GM20431 (cell line): ENCODE data around the gene SLC7A7.
"Not testable (repeated sequence)": the region's sequence is repeated elsewhere in the genome, so short reads cannot be mapped to it uniquely, and the experiment has no call there.

Source experiments
- in situ Hi-C: fragments of 300-500 bp; cut with MseI, MboI; formaldehyde crosslinking; loops from one replicate; pipeline ENCODE4 v1.15.0; 2020; ENCODE audit warnings: low sequenced_read_pairs; ENCODE audit not compliant: unreplicated experiment

The SLC7A7 gene

GRCh38 chr14:22768947-22769346 is 46.3 kb downstream of the SLC7A7 start:
- in situ Hi-C loops = no loop called here

GRCh38 chr14:22767323-22767589 is 48.0 kb downstream of the SLC7A7 start:
- in situ Hi-C loops = no loop called here

DNA sequence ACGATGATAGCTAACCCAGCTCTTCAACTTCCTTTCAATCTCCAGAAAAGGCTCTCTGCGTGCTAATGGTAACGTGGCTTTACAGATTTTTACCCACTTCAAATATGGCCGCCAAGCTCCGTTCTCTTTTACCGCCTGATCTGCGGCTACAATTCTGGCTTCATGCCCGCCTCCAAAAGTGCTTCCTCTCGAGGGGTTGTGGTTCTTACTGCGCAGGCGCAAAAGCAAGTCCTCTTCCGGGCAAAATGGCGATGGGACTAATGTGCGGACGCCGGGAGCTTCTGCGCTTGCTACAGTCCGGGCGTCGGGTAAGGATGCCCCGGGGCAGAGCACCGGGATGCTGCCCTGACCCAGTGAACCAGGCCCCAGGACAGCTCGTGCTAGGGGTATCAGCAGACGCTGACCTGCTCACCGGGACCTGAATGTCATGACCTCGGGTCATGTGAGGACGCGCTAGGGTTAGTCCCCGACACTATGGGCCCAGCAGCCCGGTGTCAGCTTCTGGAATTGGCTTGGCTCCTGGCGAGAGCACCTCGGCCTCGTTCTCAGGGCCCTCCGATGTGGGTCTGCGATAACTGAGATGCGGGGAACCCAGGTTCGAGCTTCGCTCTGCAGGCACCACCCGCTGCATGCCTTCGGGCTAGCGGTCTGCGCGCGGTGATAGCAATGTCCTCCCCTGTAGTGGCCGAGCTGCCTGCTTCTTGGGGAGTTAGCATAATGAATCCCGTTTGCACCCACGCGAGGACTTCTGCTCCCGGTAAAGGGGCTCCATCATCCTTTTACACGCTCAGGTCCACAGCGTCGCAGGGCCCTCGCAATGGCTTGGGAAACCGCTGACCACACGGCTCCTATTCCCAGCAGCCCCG is 48.5 kb downstream of the SLC7A7 start, which contains the start of gene OXA1L:
OXA1L (plus strand) TSS at position 232 of the 866 bp plus-strand sequence; CDS start at position 246, 14 bp downstream.
- in situ Hi-C loops = no loop called here

- in situ Hi-C loops = no loop called here
Observed at GRCh38 chr14:22764382-22764781, 50.9 kb downstream of the SLC7A7 start.

GRCh38 chr14:22761734-22762133 is 53.5 kb downstream of the SLC7A7 start:
- in situ Hi-C loops = no loop called here

DNA sequence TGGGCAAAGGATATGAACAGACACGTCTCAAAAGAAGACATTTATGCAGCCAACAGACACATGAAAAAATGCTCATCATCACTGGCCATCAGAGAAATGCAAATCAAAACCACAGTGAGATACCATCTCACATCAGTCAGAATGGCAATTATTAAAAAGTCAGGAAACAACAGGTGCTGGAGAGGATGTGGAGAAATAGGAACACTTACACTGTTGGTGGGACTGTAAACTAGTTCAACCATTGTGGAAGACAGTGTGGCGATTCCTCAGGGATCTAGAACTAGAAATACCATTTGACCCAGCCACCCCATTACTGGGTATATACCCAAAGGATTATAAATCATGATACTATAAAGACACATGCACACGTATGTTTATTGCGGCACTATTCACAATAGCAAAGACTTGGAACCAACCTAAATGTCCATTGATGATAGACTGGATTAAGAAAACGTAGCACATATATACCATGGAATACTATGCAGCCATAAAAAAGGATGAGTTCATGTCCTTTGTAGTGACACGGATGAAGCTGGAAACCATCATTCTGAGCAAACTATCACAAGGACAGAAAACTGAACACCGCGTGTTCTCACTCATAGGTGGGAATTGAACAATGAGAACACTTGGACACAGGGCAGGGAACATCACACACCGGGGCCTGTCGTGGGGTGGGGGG is 57.1 kb downstream of the SLC7A7 start:
- in situ Hi-C loops = not testable (repeated sequence)

- in situ Hi-C loops = no loop called here
Observed at GRCh38 chr14:22753586-22753985, 61.6 kb downstream of the SLC7A7 start.

- in situ Hi-C loops = no loop called here
Observed at GRCh38 chr14:22752422-22752821, 62.8 kb downstream of the SLC7A7 start.

- in situ Hi-C loops = no loop called here
Observed at GRCh38 chr14:22748631-22749068, 66.6 kb downstream of the SLC7A7 start.

GRCh38 chr14:22748206-22748605 is 67.0 kb downstream of the SLC7A7 start:
- in situ Hi-C loops = no loop called here

GRCh38 chr14:22747769-22748168 is 67.5 kb downstream of the SLC7A7 start:
- in situ Hi-C loops = no loop called here

DNA sequence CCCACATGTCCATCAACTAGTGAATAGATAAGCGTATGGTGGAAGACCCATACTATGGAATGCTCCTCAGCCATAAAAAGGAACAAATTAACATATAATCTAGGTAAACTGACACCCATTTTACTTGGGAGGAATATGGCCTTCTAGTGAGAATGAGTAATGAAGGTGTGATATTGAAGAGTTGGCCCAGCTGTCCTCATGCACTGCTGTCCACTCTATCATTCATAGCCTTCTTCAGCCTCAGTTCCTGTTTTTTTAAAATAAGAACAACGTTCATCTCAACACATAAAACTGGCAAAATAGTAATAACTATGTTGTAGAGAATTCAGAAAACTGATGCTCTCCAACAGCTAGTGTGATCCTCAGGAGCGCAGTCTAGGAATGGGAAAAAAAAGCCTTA is 75.2 kb downstream of the SLC7A7 start:
- in situ Hi-C loops = no loop called here

GRCh38 chr14:22739423-22739822 is 75.8 kb downstream of the SLC7A7 start:
- in situ Hi-C loops = no loop called here

- in situ Hi-C loops = no loop called here
Observed at GRCh38 chr14:22737052-22737451, 78.2 kb downstream of the SLC7A7 start.

DNA sequence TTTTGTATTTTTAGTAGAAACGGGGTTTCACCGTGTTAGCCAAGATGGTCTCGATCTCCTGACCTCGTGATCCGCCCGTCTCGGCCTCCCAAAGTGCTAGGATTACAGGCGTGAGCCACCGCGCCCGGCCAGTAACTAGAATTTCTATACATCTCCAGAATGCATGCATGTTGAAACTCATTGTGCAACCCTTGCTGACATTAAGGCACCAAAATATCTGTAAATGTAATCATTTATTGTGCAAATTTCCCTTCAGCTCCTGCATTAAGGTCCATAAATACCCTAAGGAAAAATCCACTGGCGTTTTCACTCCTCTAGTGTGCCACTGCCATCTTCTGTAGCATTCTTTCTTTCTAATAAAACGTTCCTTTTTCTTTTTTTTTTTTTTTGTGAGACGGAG is 78.9 kb downstream of the SLC7A7 start:
- in situ Hi-C loops = not testable (repeated sequence)

- in situ Hi-C loops = no loop called here
Observed at GRCh38 chr14:22735096-22735495, 80.1 kb downstream of the SLC7A7 start.

GRCh38 chr14:22733829-22734228 is 81.4 kb downstream of the SLC7A7 start:
- in situ Hi-C loops = no loop called here

- in situ Hi-C loops = not testable (repeated sequence)
Observed at GRCh38 chr14:22732062-22732461, 83.2 kb downstream of the SLC7A7 start.

- in situ Hi-C loops = no loop called here
Observed at GRCh38 chr14:22726012-22726411, 89.2 kb downstream of the SLC7A7 start.

DNA sequence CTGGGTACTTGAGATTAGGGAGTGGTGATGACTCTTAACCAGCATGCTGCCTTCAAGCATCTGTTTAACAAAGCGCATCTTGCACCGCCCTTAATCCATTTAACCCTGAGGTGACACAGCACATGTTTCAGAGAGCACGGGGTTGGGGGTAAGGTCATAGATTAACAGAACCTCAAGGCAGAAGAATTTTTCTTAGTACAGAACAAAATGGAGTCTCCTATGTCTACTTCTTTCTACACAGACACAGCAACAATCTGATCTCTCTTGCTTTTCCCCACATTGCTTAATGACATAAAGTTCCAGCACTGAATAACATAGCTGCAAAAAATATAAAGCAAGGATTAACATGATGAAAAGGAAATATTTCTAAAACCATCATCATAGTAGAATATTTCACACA is 89.9 kb downstream of the SLC7A7 start:
- in situ Hi-C loops = not testable (repeated sequence)

- in situ Hi-C loops = not testable (repeated sequence)
Observed at GRCh38 chr14:22724847-22725246, 90.4 kb downstream of the SLC7A7 start.
